Measurements from ENCODE around the gene SEMA6B.

GRCh38 chr19:4559569-4559968 is at the start of gene SEMA6B:
- peak; percentile 59 for TF ChIP-seq EP300 (IDR thresholded peaks at IDR 0.05)
- no peak for TF ChIP-seq POLR2A (IDR thresholded peaks at IDR 0.05; ENCODE audit: low read depth)

Data from esophagus muscularis mucosa (tissue), 2 donors.